Fibroblast of the aortic adventitia (primary cell): ENCODE results near the gene DPYSL4. TPM values are rescaled to one million over a fixed set of nuclear protein-coding genes. Genes with fewer than 3 reads are reported as not detected.

Experiments
- DNase-seq: peaks from one replicate; pipeline ENCODE4 v3.0.0-alpha.2; 2010; ENCODE audit warnings: low read depth
- H3K4me3 ChIP-seq: 2 replicates; pipeline ENCODE4 v1.5.1; 2011; ENCODE audit warnings: low read depth, mild to moderate bottlenecking, control low read depth, low read length, moderate library complexity
- CTCF ChIP-seq: IDR thresholded peaks from 2 replicates; pipeline ENCODE4 v1.5.1; 2011; ENCODE audit warnings: mild to moderate bottlenecking, low read length, control low read depth, inconsistent platforms; ENCODE audit not compliant: insufficient read depth
- total RNA-seq: library from RNA; depleted of rRNA; stranded (reverse); fragments of >200 nt; gene quantifications from 2 replicates; pipeline ENCODE4 v1.2.3, GENCODE V29; 2012; ENCODE audit warnings: low replicate concordance

The DPYSL4 gene
- total RNA-seq = 0.18 and 4.2 TPM in 2 replicates

- no peak for DNase-seq
- peak within 1 kb of the TSS; percentile 72 for H3K4me3 ChIP-seq
Measured at GRCh38 chr10:132186488-132187429, at the start of gene DPYSL4. Gene DPYSL4, plus strand, starts transcription at chr10:132186948. Its CDS starts 116 bp downstream, at chr10:132187064.

GRCh38 chr10:132137111-132138072 lies 49.4 kb upstream of the DPYSL4 start:
- no peak overlapping the region for H3K4me3 ChIP-seq
- no peak for DNase-seq
- no peak for TF ChIP-seq CTCF

More at GRCh38 chr10:132186488-132187429, at the start of gene DPYSL4:
- no peak for TF ChIP-seq CTCF

GRCh38 chr10:132138133-132138532 lies 48.6 kb upstream of the DPYSL4 start:
- no peak for TF ChIP-seq CTCF
- DNase-seq = no peak
- no peak overlapping the region for H3K4me3 ChIP-seq

GRCh38 chr10:132138596-132138995 lies 48.2 kb upstream of the DPYSL4 start:
- DNase-seq = no peak
- no peak overlapping the region for H3K4me3 ChIP-seq
- TF ChIP-seq CTCF = no peak

GRCh38 chr10:132139526-132139925 lies 47.2 kb upstream of the DPYSL4 start:
- no peak for DNase-seq
- H3K4me3 ChIP-seq = no peak overlapping the region
- no peak for TF ChIP-seq CTCF

- DNase-seq = no peak
- TF ChIP-seq CTCF = no peak
- no peak overlapping the region for H3K4me3 ChIP-seq
Measured at GRCh38 chr10:132140167-132140925, 46.4 kb upstream of the DPYSL4 start.
